Left renal pelvis (tissue), 4 donors: Measurements from ENCODE around the gene GALNT17. TPM values are rescaled to one million over a fixed set of nuclear protein-coding genes. Genes with fewer than 3 reads are reported as not detected.
"Not testable (repeated sequence)": the region's sequence is repeated elsewhere in the genome, so short reads cannot be mapped to it uniquely, and the experiment has no call there.

Source experiments
- DNase-seq, 4 donors: peaks; one replicate each; pipeline ENCODE4 v3.0.0-alpha.2; 2013; ENCODE audit warnings: low read depth in 4 of 4, low spot score in 3 of 4
- polyA plus RNA-seq, 4 donors: library from polyadenylated mRNA; unstranded; fragments of 120-200 nt; gene quantifications; one replicate each; pipeline ENCODE4 v1.2.1, GENCODE V29; 2013; ENCODE audit not compliant: insufficient read length in 4 of 4

GALNT17 gene
- polyA plus RNA-seq, 4 donors, result 4.7 to 33.4 (median 5.6) TPM

- no peak for DNase-seq
These were observed 25.8 kb downstream of the GALNT17 start for GRCh38 chr7:71157757-71158156.

GRCh38 chr7:71165708-71166107 is 33.8 kb downstream of the GALNT17 start:
- DNase-seq, result no peak

DNA sequence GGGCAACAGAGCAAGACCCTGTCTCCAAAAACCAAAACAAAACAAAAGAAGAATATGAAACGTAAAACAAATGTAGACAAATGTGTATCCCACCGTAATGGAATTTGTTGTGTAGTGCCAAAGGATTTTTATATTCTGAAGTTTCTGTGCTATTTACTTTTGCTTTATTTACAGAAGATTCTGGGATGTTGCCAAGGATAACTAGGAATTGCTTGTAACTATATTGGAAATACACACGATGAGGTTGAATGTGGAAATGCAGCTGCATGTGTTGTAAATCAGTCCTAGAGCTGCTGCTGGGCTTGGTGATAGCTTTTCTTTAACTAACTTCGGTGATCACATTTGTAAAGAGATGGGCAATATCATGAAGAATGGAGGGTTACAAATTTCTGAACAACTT is 39.5 kb downstream of the GALNT17 start:
- DNase-seq, result no peak

DNA sequence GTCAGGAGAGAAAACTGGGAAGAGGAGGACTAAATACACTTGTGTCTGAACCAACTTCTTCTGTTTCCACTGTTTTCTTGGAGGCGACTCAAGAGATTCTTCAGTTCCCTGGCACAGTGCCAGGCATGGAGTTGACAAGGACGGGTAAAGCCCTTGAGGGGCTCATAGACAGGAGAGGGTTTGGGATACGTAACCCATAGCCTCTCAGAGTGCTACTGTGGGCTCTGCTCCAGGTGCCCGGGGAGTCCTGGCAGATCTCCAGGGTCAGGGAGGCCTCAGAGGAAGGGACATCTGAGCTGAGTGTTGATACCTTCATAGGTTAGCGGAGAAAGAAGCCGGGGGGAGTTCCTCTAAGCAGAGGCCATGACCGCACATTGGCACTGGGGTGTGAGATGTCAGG is 42.0 kb downstream of the GALNT17 start:
- no peak for DNase-seq

GRCh38 chr7:71182438-71182935 is 50.5 kb downstream of the GALNT17 start:
- peak in 1 of 4 donors; percentile 22 for DNase-seq

DNA sequence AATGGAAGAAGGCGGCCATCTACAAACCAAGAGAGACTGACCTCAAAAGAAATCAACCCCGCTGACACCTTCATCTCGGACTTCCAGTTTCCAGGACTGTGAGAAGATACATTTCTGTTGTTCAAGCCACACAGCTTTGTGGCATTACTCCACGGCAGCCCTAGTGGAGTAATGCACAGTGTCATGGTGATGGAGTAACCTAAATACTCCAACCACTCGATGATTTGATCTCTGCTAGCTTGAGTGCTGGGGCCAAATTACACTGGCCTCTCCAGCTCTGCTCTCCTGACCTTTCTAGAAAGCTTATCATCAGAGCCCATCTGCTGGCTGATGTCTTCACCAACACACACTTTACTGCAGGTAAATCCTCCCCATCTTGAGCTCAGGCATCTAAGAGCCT is 52.2 kb downstream of the GALNT17 start:
- DNase-seq, result no peak

DNA sequence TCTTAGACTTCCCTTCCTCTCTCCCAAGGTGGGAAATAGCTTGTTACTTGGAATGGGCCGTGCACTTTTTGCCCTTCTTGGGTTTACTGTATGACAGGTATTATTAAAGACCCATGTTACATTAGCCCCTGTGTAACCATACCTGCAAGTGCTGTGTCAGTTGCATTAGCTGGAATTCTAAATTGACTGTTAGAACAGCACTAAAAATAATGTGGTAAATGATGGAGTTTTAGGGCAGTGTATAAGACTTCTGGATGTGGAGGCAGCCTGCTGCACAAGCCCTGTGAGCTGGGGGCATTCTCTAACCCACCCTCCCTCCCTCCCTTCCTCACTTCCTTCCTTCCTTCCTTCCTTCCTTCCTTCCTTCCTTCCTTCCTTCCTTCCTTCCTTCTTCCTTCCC is 52.7 kb downstream of the GALNT17 start:
- no peak for DNase-seq

- no peak for DNase-seq
These were observed 54.7 kb downstream of the GALNT17 start for GRCh38 chr7:71186535-71187057.

DNA sequence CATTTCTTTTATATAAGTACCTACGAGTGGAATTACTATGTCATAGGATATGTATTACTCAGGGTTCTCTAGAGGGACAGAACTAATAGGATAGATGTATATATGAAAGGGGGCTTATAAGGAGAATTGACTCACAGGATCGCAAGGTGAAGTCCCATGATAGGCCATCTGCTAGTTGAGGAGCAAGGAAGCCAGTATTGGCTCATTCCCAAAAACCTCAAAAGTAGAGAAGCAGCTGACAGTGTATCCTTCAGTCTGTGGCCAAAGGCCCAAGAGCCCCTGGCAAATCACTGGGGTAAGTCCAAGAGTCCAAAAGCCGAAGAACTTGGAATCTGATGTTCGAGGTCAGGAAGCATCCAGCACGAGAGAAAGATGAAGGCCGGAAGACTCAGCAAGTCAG is 59.8 kb downstream of the GALNT17 start:
- DNase-seq, result no peak

DNA sequence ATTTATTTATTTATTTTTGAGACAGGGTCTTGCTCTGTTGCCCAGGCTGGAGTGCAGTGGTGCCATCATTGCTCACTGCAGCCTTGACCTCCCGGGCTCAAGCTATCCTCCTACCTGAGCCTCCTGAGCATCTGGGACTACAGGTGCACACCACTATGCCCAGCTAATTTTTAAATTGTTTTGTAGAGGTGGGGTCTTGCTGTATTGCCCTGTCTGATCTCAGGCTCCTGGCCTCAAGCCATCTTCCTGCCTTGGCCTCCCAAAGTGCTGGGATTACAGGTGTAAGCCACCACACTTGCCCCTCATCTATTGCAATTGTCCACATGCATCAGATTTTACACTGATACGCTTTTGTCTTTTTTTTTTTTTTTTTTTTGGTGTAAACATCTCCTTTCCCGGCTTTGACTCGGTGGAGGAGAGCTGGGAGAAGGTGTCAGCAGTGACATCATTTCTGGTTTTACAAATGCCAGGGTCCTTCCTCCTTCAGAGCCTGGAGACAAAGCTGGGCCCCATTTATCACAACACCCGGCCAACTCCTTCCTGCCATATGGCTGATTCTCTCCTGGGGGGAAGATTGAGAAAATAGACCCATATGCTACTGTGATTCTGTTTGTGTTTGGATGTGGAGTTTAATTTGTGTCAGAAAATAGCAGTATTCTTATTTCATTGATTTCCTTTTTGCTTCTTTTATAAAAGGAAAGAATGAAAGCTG is 61.3 kb downstream of the GALNT17 start:
- no peak for DNase-seq

GRCh38 chr7:71198391-71198790 is 66.4 kb downstream of the GALNT17 start:
- no peak for DNase-seq

DNA sequence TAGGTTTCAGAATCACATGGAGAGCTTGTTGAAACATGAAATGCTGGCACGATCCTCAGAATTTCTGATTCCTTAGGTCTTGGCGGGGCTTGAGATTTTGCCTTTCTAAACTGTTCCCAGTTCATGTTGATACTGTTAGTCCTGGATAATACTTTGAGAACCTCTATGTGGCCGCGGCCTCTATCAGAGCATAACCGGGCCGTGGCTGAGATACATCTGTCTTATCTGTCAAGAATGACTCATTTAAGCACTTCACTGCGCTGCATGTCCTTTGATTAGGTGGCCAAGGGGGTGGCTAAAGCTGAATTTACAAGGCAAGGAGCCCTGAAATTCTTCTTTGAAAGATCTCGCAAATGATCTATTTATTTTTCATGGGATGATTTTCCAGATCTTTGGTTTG is 66.9 kb downstream of the GALNT17 start:
- DNase-seq, result no peak

- no peak for DNase-seq
These were observed 74.2 kb downstream of the GALNT17 start for GRCh38 chr7:71206184-71206583.

GRCh38 chr7:71208881-71209280 is 76.9 kb downstream of the GALNT17 start:
- no peak for DNase-seq

DNA sequence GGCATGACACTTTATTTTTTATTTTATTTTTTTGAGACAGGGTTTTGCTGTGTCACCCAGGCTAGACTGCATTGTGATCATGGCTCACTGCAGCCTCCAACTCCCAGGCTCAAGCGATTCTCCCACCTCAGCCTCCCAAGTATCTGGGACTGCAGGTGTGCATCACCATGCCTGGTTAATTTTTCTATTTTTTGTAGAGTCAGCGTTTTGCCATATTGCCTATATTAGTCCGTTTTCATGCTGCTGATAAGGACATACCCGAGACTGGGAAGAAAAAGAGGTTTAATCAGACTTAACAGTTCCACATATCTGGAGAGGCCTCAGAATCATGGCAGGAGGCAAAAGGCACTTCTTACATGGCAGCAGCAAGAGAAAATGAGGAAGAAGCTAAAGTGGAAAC is 77.5 kb downstream of the GALNT17 start:
- DNase-seq, result not testable (repeated sequence)

DNA sequence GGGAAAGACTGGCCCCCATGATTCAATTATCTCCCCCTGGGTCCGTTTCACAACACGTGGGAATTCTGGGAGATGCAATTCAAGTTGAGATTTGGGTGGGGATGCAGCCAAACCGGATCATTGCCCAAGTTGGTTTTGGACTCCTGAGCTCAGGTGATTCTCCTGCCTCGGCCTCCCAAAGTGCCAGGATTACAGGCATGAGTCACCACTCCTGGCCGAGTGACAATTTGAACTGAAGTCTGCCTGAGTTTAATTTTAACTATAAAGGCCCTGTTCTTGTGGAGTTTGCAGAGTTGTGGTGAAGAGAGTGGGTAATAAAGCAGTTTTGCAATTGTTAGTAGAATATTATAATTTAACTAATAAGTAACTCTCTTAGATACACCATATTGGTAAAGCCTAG is 78.3 kb downstream of the GALNT17 start:
- DNase-seq, result no peak

DNA sequence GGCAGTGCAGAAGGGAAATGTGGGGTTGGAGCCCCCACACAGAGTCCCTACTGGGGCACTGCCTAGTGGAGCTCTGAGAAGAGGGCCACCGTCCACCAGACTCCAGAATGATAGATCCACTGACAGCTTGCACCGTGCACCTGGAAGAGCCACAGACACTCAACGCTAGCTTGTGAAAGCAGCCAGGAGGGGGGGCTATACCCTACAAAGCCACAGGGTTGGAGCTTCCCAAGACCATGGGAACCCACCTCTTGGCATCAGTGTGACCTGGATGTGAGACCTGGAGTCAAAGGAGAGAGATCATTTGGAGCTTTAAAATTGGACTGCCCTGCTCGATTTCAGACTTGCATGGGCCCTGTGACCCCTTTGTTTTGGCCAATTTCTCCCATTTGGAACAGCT is 80.5 kb downstream of the GALNT17 start:
- DNase-seq, result not testable (repeated sequence)

- no peak for DNase-seq
These were observed 84.3 kb downstream of the GALNT17 start for GRCh38 chr7:71216211-71216610.

GRCh38 chr7:71220210-71220695 is 88.3 kb downstream of the GALNT17 start:
- no peak for DNase-seq

DNA sequence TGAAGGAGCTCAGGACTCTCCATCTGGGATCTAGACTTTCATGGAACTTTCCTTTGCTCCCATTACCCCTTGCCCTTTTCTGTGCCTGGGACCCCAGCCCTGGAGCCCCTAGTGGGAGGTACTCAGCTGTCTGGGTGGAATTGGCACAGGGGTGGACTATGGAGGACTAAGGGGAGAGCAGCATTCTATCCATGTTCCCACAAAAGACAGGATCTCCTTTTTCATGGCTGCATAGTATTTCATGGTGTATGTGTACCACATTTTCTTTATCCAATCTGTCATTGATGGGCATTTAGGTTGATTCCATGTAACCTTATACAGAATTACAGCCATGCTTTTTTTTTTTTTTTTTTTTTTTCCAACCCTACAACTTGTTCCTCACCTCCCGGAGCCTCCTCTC is 89.1 kb downstream of the GALNT17 start:
- no peak for DNase-seq

DNA sequence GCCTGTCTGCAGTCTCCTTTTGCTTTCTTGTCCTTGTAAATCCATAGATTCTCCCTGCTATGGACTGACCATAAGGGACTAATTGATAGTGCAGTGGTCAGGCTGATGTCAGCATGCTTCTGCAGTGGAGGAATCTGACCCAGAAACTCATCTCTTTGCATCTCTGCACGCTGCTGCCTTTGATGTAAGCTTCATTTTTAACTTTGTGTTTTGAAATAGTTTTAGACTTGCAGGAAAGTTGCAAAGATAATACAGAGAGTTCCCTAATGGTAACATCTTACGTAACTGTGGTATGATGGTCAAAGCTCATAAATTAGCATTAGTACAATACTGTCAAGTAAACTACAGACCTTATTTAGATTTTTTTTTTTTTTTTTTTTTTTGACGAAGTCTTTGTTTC is 89.6 kb downstream of the GALNT17 start:
- DNase-seq, result no peak

GRCh38 chr7:71227126-71227525 is 95.2 kb downstream of the GALNT17 start:
- DNase-seq, result no peak
